Naive thymus-derived CD4-positive, alpha-beta T cell (primary cell): ENCODE results near the gene IL17B. TPM values are rescaled to one million over a fixed set of nuclear protein-coding genes. Genes with fewer than 3 reads are reported as not detected.

Experiments
- ATAC-seq: fragments of 150-1000 bp; cut with Tn5 transposase; 2 replicates; pipeline ENCODE4 v1.10.0; 2021; ENCODE audit warnings: mild to moderate bottlenecking, moderate library complexity
- CTCF ChIA-PET: fragments of 350-600 bp; sonication (Branson Sonifier 250); formaldehyde crosslinking; loops from one replicate; lab custom pipeline; 2021; ENCODE audit warnings: antibody characterized with exemption; lab: Charles Lee
- POLR2A ChIA-PET: fragments of 350-600 bp; sonication (Branson Sonifier 250); formaldehyde crosslinking; loops from one replicate; lab custom pipeline; 2021; ENCODE audit warnings: antibody characterized with exemption, inconsistent platforms; lab: Charles Lee
- DNase-seq, 9 donors: peaks; one replicate each; pipeline versions ENCODE4 v3.0.0 to v3.0.0-alpha.2; 2020 to 2022; ENCODE audit warnings: mixed read lengths in 1 of 9
- H3K27ac ChIP-seq: one replicate; pipeline ENCODE4 v1.7.0; 2013; ENCODE audit warnings: mild to moderate bottlenecking, low read depth, low read length, moderate library complexity
- H3K27me3 ChIP-seq, 2 donors: one replicate each; pipeline ENCODE4 v1.7.0; 2013; ENCODE audit warnings: low read length in 2 of 2, mild to moderate bottlenecking in 2 of 2, moderate library complexity in 2 of 2; ENCODE audit not compliant: control insufficient read depth in 2 of 2, insufficient read depth in 2 of 2
- H3K36me3 ChIP-seq, 3 experiments: 1 replicate in 2 of 3; 2 replicates in 1 of 3; pipeline ENCODE4 v1.7.0; 2013; ENCODE audit warnings: low read length in 3 of 3, mild to moderate bottlenecking in 3 of 3, moderate library complexity in 1 of 3; ENCODE audit not compliant: insufficient read depth in 3 of 3, control insufficient read depth in 2 of 3
- H3K4me1 ChIP-seq, 2 donors: one replicate each; pipeline ENCODE4 v1.7.0; 2013; ENCODE audit warnings: low read length in 2 of 2, mild to moderate bottlenecking in 2 of 2, moderate library complexity in 1 of 2; ENCODE audit not compliant: control insufficient read depth in 2 of 2, insufficient read depth in 2 of 2
- H3K4me3 ChIP-seq: 2 replicates; pipeline ENCODE4 v1.7.0; 2013; ENCODE audit warnings: mild to moderate bottlenecking, low read length
- H3K9me3 ChIP-seq, 3 experiments: 1 replicate in 2 of 3; 2 replicates in 1 of 3; pipeline ENCODE4 v1.7.0; 2013; ENCODE audit warnings: low read length in 3 of 3; ENCODE audit not compliant: control insufficient read depth in 2 of 3
- H3K27ac Mint-ChIP-seq, 9 donors: one replicate each; pipeline ENCODE4 v1.8.0; 2020 to 2022; ENCODE audit warnings: mixed read lengths in 9 of 9, mild to moderate bottlenecking in 8 of 9, moderate library complexity in 5 of 9, inconsistent platforms in 2 of 9
- H3K27me3 Mint-ChIP-seq, 5 donors: one replicate each; pipeline ENCODE4 v1.8.0; 2021 to 2022; ENCODE audit warnings: mixed read lengths in 5 of 5, mild to moderate bottlenecking in 1 of 5
- H3K36me3 Mint-ChIP-seq, 5 donors: one replicate each; pipeline ENCODE4 v1.8.0; 2020 to 2022; ENCODE audit warnings: mixed read lengths in 5 of 5, mild to moderate bottlenecking in 3 of 5, inconsistent platforms in 1 of 5
- H3K4me1 Mint-ChIP-seq, 7 donors: one replicate each; pipeline ENCODE4 v1.8.0; 2020 to 2022; ENCODE audit warnings: mixed read lengths in 7 of 7, mild to moderate bottlenecking in 3 of 7, inconsistent platforms in 1 of 7
- H3K4me3 Mint-ChIP-seq, 10 donors: one replicate each; pipeline ENCODE4 v1.8.0; 2020 to 2022; ENCODE audit warnings: mild to moderate bottlenecking in 10 of 10, mixed read lengths in 10 of 10, moderate library complexity in 6 of 10, inconsistent platforms in 2 of 10
- H3K9me3 Mint-ChIP-seq, 11 donors: one replicate each; pipeline ENCODE4 v1.8.0; 2020 to 2022; ENCODE audit warnings: mixed read lengths in 11 of 11, mild to moderate bottlenecking in 4 of 11, inconsistent platforms in 1 of 11, moderate library complexity in 1 of 11
- intact Hi-C, 2 donors: fragments of 100-400 bp; cut with micrococcal nuclease; formaldehyde crosslinking; loops; one replicate each; pipeline ENCODE4 v1.15.1; 2023
- polyA plus RNA-seq, 2 donors: library from polyadenylated mRNA; unstranded; fragments of 300-500 nt; fragmentation: Illumina TruSeq; gene quantifications; one replicate each; pipeline ENCODE4 v1.2.3, GENCODE V29; 2021
- total RNA-seq, 6 experiments: library from RNA in 5 of 6; stranded (reverse) in 5 of 6; gene quantifications; 1 replicate in 5 of 6; 2 replicates in 1 of 6; pipeline ENCODE4 v1.2.3 and lab custom pipeline; 2021 to 2026

IL17B gene
- total and polyA plus RNA-seq, 7 experiments from 2014 or later: not detected

- ATAC-seq (peak; percentile 85), DNase-seq (peak; percentile 41 to 76 (median 62))
- H3K4me1 Mint-ChIP-seq: peaks cover 0 to 5% (median 4%) of the 10 kb centered on the region in 7 donors
- intact Hi-C loops: loop anchor here (1.0 kb wide), 4 partner anchors 52 to 236 kb away; no protein-coding TSS in a partner anchor
- Histone ChIP-seq H3K9me3 (no peaks in the 10 kb centered on the region), H3K36me3 (no peaks in the 10 kb centered on the region), H3K27me3 (no peaks in the 10 kb centered on the region), H3K27ac (no peak overlapping the region), H3K4me3 (no peak overlapping the region), H3K4me1 (no peaks in the 10 kb centered on the region)
- ChIA-PET POLR2A (no interaction called here), CTCF (interaction anchor here (0.7 to 4.1 kb wide), 16 partner anchors 9 to 188 kb away, joined by 3 to 30 read pairs (median 4); partner anchors contain the start of gene PCYOX1L)
- no peaks in the 10 kb centered on the region for H3K27me3 Mint-ChIP-seq
- H3K9me3 Mint-ChIP-seq: no peaks in the 10 kb centered on the region
- H3K36me3 Mint-ChIP-seq: peaks cover 0 to 5% (median 5%) of the 10 kb centered on the region in 5 donors
- peak overlapping the region in 1 of 10 donors; percentile 46 for H3K4me3 Mint-ChIP-seq
- no peak overlapping the region for H3K27ac Mint-ChIP-seq
Measured at GRCh38 chr5:149381986-149382338, 2.9 kb upstream of the IL17B start.

GRCh38 chr5:149381261-149381985, 2.3 kb upstream of the IL17B start:
- DNase-seq: no peak
- Mint-ChIP-seq H3K4me3 (no peak overlapping the region), H3K36me3 (peaks cover 0 to 6% (median 5%) of the 10 kb centered on the region in 5 donors), H3K27ac (no peak overlapping the region), H3K9me3 (no peaks in the 10 kb centered on the region), H3K27me3 (no peaks in the 10 kb centered on the region), H3K4me1 (peaks cover 0 to 5% (median 4%) of the 10 kb centered on the region in 7 donors)
- no peaks in the 10 kb centered on the region for H3K9me3 ChIP-seq
- H3K36me3 ChIP-seq: no peaks in the 10 kb centered on the region
- no peaks in the 10 kb centered on the region for H3K27me3 ChIP-seq
- H3K4me3 ChIP-seq: no peak overlapping the region
- no peak overlapping the region for H3K27ac ChIP-seq
- no peaks in the 10 kb centered on the region for H3K4me1 ChIP-seq
- CTCF ChIA-PET: interaction anchor here (0.7 to 4.1 kb wide), 9 partner anchors 8 to 187 kb away, joined by 3 to 30 read pairs (median 5); no protein-coding TSS in a partner anchor
- POLR2A ChIA-PET: no interaction called here
- ATAC-seq: peak; percentile 23
- intact Hi-C loops: no loop called here

- CTCF ChIA-PET: interaction anchor here (1.0 to 4.1 kb wide), 8 partner anchors 9 to 184 kb away, joined by 3 to 30 read pairs (median 4); no protein-coding TSS in a partner anchor
- no peak for ATAC-seq
- no peaks in the 10 kb centered on the region for H3K27me3 ChIP-seq
Measured at GRCh38 chr5:149380466-149381121, 1.5 kb upstream of the IL17B start.

GRCh38 chr5:149379818-149380374, 804 bp upstream of the IL17B start:
- Mint-ChIP-seq H3K4me1 (peaks cover 0 to 5% (median 4%) of the 10 kb centered on the region in 7 donors), H3K9me3 (no peaks in the 10 kb centered on the region), H3K4me3 (no peak overlapping the region), H3K27ac (no peak overlapping the region), H3K27me3 (no peaks in the 10 kb centered on the region), H3K36me3 (peaks cover 0 to 11% (median 5%) of the 10 kb centered on the region in 5 donors)
- H3K4me1 ChIP-seq: no peaks in the 10 kb centered on the region
- no peak for ATAC-seq
- no peak overlapping the region for H3K4me3 ChIP-seq
- H3K27me3 ChIP-seq: no peaks in the 10 kb centered on the region
- DNase-seq: no peak
- CTCF ChIA-PET: interaction anchor here (1.0 to 4.1 kb wide), 6 partner anchors 8 to 185 kb away, joined by 3 to 30 read pairs (median 4); no protein-coding TSS in a partner anchor
- intact Hi-C loops: no loop called here
- no peaks in the 10 kb centered on the region for H3K36me3 ChIP-seq
- no peaks in the 10 kb centered on the region for H3K9me3 ChIP-seq
- POLR2A ChIA-PET: no interaction called here
- H3K27ac ChIP-seq: no peak overlapping the region

More at GRCh38 chr5:149380466-149381121, 1.5 kb upstream of the IL17B start:
- Histone ChIP-seq H3K36me3 (no peaks in the 10 kb centered on the region), H3K4me1 (no peaks in the 10 kb centered on the region), H3K27ac (no peak overlapping the region), H3K9me3 (no peaks in the 10 kb centered on the region), H3K4me3 (no peak overlapping the region)
- POLR2A ChIA-PET: no interaction called here
- no peak overlapping the region for H3K27ac Mint-ChIP-seq
- H3K9me3 Mint-ChIP-seq: no peaks in the 10 kb centered on the region
- H3K4me1 Mint-ChIP-seq: peaks cover 0 to 5% (median 4%) of the 10 kb centered on the region in 7 donors
- intact Hi-C loops: no loop called here
- peaks cover 0 to 11% (median 5%) of the 10 kb centered on the region in 5 donors for H3K36me3 Mint-ChIP-seq
- H3K4me3 Mint-ChIP-seq: no peak overlapping the region
- H3K27me3 Mint-ChIP-seq: no peaks in the 10 kb centered on the region
- no peak for DNase-seq

- DNase-seq (no peak), ATAC-seq (no peak)
- Mint-ChIP-seq H3K36me3 (peaks cover 0 to 11% (median 9%) of the 10 kb centered on the region in 5 donors), H3K4me1 (peaks cover 0 to 5% (median 4%) of the 10 kb centered on the region in 7 donors), H3K4me3 (no peak overlapping the region), H3K9me3 (no peaks in the 10 kb centered on the region), H3K27ac (no peak overlapping the region), H3K27me3 (no peaks in the 10 kb centered on the region)
- Histone ChIP-seq H3K9me3 (no peaks in the 10 kb centered on the region), H3K27me3 (no peaks in the 10 kb centered on the region), H3K4me1 (no peaks in the 10 kb centered on the region), H3K36me3 (no peaks in the 10 kb centered on the region), H3K27ac (no peak overlapping the region), H3K4me3 (no peak overlapping the region)
- ChIA-PET POLR2A (no interaction called here), CTCF (no interaction called here)
- intact Hi-C loops: no loop called here
Measured at GRCh38 chr5:149378241-149378820, 761 bp downstream of the IL17B start.

- intact Hi-C loops: no loop called here
- Histone ChIP-seq H3K9me3 (no peaks in the 10 kb centered on the region), H3K27ac (no peak overlapping the region), H3K36me3 (no peaks in the 10 kb centered on the region), H3K4me3 (no peak overlapping the region), H3K4me1 (no peaks in the 10 kb centered on the region), H3K27me3 (no peaks in the 10 kb centered on the region)
- Mint-ChIP-seq H3K4me3 (no peak overlapping the region), H3K27me3 (no peaks in the 10 kb centered on the region), H3K4me1 (peaks cover 0 to 3% (median 2%) of the 10 kb centered on the region in 7 donors), H3K36me3 (peaks cover 0 to 11% (median 9%) of the 10 kb centered on the region in 5 donors), H3K27ac (no peak overlapping the region), H3K9me3 (no peaks in the 10 kb centered on the region)
- POLR2A ChIA-PET: interaction anchor here (1.1 kb wide), 1 partner anchor 33 kb away, joined by 10 read pairs; no protein-coding TSS in a partner anchor
- CTCF ChIA-PET: interaction anchor here (0.6 to 8.0 kb wide), 3 partner anchors 10 to 60 kb away, joined by 3 to 147 read pairs (median 4); no protein-coding TSS in a partner anchor
- no peak for DNase-seq
- no peak for ATAC-seq
Measured at GRCh38 chr5:149376711-149377447, 2.2 kb downstream of the IL17B start.
